Activated CD8-positive, alpha-beta T cell treated with anti-CD3 and anti-CD28 coated beads, Interleukin-2, amount 10 ng/mL, durations not matched to agents 7 days and 5 days (primary cell): ENCODE results near the gene MYO5B. TPM values are rescaled to one million over a fixed set of nuclear protein-coding genes. Genes with fewer than 3 reads are reported as not detected.

Source experiments
- ATAC-seq: fragments of 150-1000 bp; cut with Tn5 transposase; one replicate; pipeline ENCODE4 v1.10.0; 2021; ENCODE audit warnings: moderate library complexity
- CTCF ChIA-PET: fragments of 350-600 bp; sonication (Branson Sonifier 250); formaldehyde crosslinking; loops from one replicate; lab custom pipeline; 2021; ENCODE audit warnings: antibody characterized with exemption; lab: Charles Lee
- POLR2A ChIA-PET: fragments of 350-600 bp; sonication (Branson Sonifier 250); formaldehyde crosslinking; loops from one replicate; lab custom pipeline; 2021; ENCODE audit warnings: antibody characterized with exemption; lab: Charles Lee
- DNase-seq: peaks from one replicate; pipeline ENCODE4 v3.0.0-alpha.2; 2020
- H3K27ac Mint-ChIP-seq: one replicate; pipeline ENCODE4 v1.8.0; 2021; ENCODE audit warnings: mild to moderate bottlenecking, mixed read lengths
- H3K27me3 Mint-ChIP-seq: one replicate; pipeline ENCODE4 v1.8.0; 2021; ENCODE audit warnings: low read depth, mixed read lengths
- H3K36me3 Mint-ChIP-seq: one replicate; pipeline ENCODE4 v1.8.0; 2021; ENCODE audit warnings: low read depth, mixed read lengths
- H3K4me1 Mint-ChIP-seq: one replicate; pipeline ENCODE4 v1.8.0; 2021; ENCODE audit warnings: low read depth, mixed read lengths
- H3K4me3 Mint-ChIP-seq: one replicate; pipeline ENCODE4 v1.8.0; 2021; ENCODE audit warnings: mild to moderate bottlenecking, mixed read lengths
- H3K9me3 Mint-ChIP-seq: one replicate; pipeline ENCODE4 v1.8.0; 2022; ENCODE audit warnings: mixed read lengths; ENCODE audit not compliant: insufficient read depth
- total RNA-seq, 2 experiments: library from RNA; stranded (reverse); gene quantifications; one replicate each; pipeline ENCODE4 v1.2.3, GENCODE V29; 2021

Gene MYO5B
- total RNA-seq, 2 experiments from 2014 or later = not detected

DNA sequence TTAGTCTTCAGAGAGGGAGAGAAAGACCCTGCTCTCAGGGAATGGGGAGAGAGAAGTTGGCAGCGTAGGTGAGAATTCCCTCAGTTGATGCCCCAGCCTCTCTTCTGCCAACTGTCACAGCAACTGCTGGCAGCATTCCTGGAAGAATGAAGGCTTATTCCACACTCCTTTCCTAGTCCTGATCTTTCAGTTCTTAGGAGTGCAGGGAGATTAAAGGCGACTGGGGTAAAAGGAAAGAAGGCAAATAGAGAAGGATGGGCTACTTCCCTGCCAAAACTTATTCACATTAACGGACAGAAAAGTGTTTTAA lies 315.7 kb downstream of the MYO5B start:
- CTCF ChIA-PET = no interaction called here
- ATAC-seq (no peak), DNase-seq (no peak)
- peaks cover 24% of the 10 kb centered on the region for H3K27me3 Mint-ChIP-seq
- H3K4me3 Mint-ChIP-seq = no peak overlapping the region
- POLR2A ChIA-PET = no interaction called here
- no peak overlapping the region for H3K27ac Mint-ChIP-seq
- no peaks in the 10 kb centered on the region for H3K4me1 Mint-ChIP-seq
- no peaks in the 10 kb centered on the region for H3K9me3 Mint-ChIP-seq
- no peaks in the 10 kb centered on the region for H3K36me3 Mint-ChIP-seq

DNA sequence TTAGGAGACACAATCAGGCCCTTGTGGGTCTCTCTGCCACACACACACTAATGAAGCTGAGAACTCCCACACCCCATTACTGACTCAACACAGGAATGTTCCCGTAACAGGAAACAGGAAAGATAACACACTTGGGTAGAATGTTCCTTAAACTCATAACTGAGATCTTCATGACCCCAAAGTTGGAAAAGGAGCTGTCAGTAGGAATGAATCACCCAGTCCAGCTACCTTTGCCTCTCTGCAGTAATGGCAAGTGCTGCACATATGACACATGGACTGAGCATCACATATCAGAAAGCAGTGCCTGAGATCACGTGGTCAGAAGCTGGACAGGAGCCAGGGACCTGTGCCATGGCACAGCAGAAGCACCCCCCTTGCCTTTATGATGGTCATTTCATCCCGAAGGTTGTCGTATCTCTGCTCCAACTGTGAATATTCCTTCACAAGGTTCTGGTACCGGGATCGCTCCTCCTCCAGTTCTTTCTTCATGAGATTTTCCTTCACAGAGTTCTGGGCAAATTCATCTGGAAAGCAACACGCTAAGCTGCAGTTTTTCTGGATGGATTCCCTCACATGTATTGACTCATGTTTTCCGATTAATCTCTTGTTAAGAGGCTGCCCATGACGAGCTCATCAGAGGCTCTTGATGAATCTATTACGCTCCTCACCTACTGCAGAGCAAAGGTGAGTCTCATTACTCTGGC lies 316.2 kb downstream of the MYO5B start:
- H3K4me1 Mint-ChIP-seq = no peaks in the 10 kb centered on the region
- H3K27ac Mint-ChIP-seq = no peak overlapping the region
- ChIA-PET POLR2A (no interaction called here), CTCF (no interaction called here)
- no peak for ATAC-seq
- no peaks in the 10 kb centered on the region for H3K9me3 Mint-ChIP-seq
- H3K4me3 Mint-ChIP-seq = no peak overlapping the region
- peaks cover 23% of the 10 kb centered on the region for H3K27me3 Mint-ChIP-seq
- DNase-seq = no peak
- H3K36me3 Mint-ChIP-seq = no peaks in the 10 kb centered on the region

DNA sequence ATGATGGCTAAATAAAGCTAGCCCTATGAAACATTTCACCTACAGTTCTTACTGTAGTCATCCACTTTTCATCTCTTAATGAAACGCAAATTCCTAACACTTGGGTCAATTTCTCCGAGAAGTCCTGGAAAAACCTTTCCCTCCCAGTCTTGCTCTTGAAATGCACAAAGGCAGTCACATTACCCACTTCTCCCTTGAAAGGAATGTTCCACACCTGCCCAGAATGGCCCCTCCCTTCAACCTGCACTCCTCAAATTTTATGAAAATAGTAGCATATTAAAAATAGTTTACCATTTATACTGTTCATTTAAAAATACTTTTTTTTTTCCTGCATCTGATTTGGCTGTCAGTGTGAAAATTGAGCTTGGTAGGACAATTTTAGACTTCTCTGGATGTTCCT lies 316.9 kb downstream of the MYO5B start:
- no peaks in the 10 kb centered on the region for H3K36me3 Mint-ChIP-seq
- DNase-seq = no peak
- peaks cover 23% of the 10 kb centered on the region for H3K27me3 Mint-ChIP-seq
- ATAC-seq = no peak
- no peaks in the 10 kb centered on the region for H3K9me3 Mint-ChIP-seq
- ChIA-PET POLR2A (no interaction called here), CTCF (no interaction called here)
- H3K4me1 Mint-ChIP-seq = no peaks in the 10 kb centered on the region
- no peak overlapping the region for H3K4me3 Mint-ChIP-seq
- no peak overlapping the region for H3K27ac Mint-ChIP-seq

DNA sequence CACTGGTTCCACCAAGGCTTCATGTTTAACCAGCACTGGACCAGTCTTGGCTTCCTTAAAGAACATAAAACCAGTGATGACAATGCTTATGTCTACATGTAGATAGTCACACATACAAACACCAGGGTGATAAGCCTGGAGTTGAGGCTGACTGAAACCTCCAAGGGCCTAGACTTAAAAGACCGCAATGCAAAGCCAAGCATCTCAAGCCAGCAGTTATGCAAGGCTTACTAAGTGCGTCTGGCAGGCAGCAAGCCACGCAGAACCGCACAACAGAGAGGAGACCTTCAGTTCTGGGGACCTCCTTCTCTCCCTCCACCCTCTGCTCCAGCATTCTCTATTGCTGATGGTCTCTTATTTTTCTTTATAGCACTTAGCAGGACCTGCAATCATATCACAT lies 318.4 kb downstream of the MYO5B start:
- CTCF ChIA-PET = no interaction called here
- peaks cover 16% of the 10 kb centered on the region for H3K27me3 Mint-ChIP-seq
- H3K36me3 Mint-ChIP-seq = no peaks in the 10 kb centered on the region
- no peak overlapping the region for H3K27ac Mint-ChIP-seq
- no peaks in the 10 kb centered on the region for H3K9me3 Mint-ChIP-seq
- POLR2A ChIA-PET = no interaction called here
- peaks cover 5% of the 10 kb centered on the region for H3K4me1 Mint-ChIP-seq
- ATAC-seq (no peak), DNase-seq (no peak)
- no peak overlapping the region for H3K4me3 Mint-ChIP-seq

DNA sequence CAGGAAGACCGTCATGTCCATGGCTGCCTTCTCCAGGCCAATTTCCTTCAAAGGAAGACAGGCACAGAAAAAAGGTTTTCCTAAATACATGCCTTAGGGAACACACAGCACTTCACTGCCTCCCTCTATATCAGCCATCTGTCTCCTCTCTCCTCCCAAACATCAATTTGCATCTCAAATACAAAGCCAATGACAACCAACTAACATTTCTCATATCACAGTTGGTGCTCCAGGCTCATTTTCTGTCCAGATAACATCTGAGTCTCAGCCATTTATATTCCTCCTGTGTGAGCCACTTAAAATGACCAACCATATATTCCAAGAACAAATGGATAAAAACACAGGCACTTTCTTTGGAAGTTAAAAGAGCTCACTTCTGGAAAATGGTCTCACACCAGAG lies 319.2 kb downstream of the MYO5B start:
- Mint-ChIP-seq H3K36me3 (no peaks in the 10 kb centered on the region), H3K27ac (no peak overlapping the region), H3K27me3 (peaks cover 17% of the 10 kb centered on the region), H3K4me3 (no peak overlapping the region), H3K9me3 (no peaks in the 10 kb centered on the region), H3K4me1 (peaks cover 5% of the 10 kb centered on the region)
- no peak for DNase-seq
- ChIA-PET POLR2A (no interaction called here), CTCF (interaction anchor here (0.8 kb wide), 1 partner anchor 17 kb away, joined by 3 read pairs; no protein-coding TSS in a partner anchor)
- ATAC-seq = no peak

DNA sequence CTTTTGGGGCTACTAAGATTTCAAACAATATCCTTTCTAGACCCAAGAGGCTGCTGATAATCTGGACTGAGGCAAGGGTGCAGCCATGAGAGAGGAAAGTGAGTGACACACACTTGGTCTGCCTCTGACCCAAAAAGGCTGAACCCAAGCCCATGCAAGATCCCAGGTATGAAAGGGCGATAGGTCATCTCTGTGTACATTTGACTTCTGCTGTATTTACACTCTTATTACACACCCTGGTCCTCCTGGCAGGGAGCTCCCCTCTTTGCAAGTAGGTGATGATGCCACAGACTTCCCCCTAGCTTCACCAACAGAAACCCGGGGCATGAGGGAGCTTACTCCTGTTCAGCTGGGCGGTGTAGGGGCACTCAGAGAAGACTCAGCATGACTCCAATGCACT lies 319.8 kb downstream of the MYO5B start:
- POLR2A ChIA-PET = no interaction called here
- ATAC-seq = no peak
- H3K9me3 Mint-ChIP-seq = no peaks in the 10 kb centered on the region
- no peak for DNase-seq
- H3K27me3 Mint-ChIP-seq = peaks cover 17% of the 10 kb centered on the region
- H3K36me3 Mint-ChIP-seq = no peaks in the 10 kb centered on the region
- H3K4me3 Mint-ChIP-seq = no peak overlapping the region
- H3K4me1 Mint-ChIP-seq = peaks cover 5% of the 10 kb centered on the region
- CTCF ChIA-PET = interaction anchor here (0.8 kb wide), 1 partner anchor 17 kb away, joined by 3 read pairs; no protein-coding TSS in a partner anchor
- no peak overlapping the region for H3K27ac Mint-ChIP-seq

DNA sequence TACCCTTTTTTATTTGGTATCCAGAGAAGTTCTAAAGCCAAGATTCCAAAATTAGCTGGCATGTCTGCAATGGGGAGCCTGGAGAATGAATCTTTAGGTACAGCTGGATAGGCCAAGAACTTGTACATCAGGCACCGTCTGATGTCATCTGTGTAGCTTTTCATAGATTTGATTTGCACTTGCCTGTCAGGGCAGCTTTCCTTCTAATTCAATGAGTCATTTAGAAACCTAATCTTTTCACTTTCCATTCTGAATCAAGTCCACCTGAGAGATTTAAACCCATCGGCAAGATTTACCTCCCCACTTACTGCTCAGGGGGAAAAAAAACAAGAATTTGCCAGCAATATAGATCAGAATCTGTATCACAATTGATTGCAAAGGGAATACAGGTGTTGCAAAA lies 320.7 kb downstream of the MYO5B start:
- ATAC-seq (no peak), DNase-seq (no peak)
- Mint-ChIP-seq H3K4me3 (no peak overlapping the region), H3K27ac (no peak overlapping the region), H3K4me1 (peaks cover 5% of the 10 kb centered on the region), H3K36me3 (no peaks in the 10 kb centered on the region), H3K27me3 (peaks cover 12% of the 10 kb centered on the region), H3K9me3 (no peaks in the 10 kb centered on the region)
- CTCF ChIA-PET = no interaction called here
- POLR2A ChIA-PET = no interaction called here

DNA sequence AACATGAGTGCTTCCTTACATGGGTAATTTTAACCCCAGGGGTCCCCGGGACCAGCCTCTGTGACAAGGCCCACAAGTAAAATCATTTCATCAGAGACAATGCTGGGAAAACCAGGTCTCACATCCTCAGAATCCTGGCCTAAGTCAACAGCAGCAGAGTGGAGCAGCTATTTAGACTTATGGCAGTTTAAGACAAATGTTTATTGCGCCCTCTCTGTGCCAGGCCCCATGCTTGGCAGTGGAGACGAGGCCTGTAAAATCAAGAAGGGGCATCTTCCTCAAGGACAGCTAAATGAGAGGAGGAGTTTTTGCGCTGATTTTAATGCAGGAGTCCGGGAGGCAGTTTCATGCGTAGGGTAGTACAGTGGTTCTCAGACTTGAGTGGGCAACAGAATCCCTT lies 325.6 kb downstream of the MYO5B start:
- ATAC-seq = no peak
- POLR2A ChIA-PET = no interaction called here
- H3K9me3 Mint-ChIP-seq = no peaks in the 10 kb centered on the region
- no peaks in the 10 kb centered on the region for H3K36me3 Mint-ChIP-seq
- CTCF ChIA-PET = no interaction called here
- H3K27me3 Mint-ChIP-seq = peaks cover 6% of the 10 kb centered on the region
- H3K4me1 Mint-ChIP-seq = peaks cover 5% of the 10 kb centered on the region
- H3K27ac Mint-ChIP-seq = no peak overlapping the region
- no peak for DNase-seq
- H3K4me3 Mint-ChIP-seq = no peak overlapping the region

DNA sequence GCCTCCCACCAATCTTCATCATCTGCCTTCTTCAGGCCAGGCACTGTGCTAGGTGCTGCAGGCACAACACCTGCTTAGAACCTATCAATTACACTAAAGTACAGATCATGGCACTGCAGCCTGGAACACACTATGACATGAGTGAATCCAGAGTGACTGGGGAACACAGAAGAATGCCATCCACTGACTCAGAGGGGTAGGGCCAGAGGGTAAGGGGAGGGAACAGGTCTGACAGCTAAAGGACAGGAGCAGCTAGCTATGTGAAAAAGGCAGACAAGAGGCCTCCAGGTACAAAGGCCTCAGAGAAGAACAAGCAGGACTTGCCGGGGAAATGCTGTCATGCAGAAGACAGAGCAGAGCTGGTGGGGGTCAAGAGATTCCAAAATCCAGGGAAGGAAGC lies 328.3 kb downstream of the MYO5B start:
- no peak for DNase-seq
- ChIA-PET CTCF (no interaction called here), POLR2A (no interaction called here)
- no peak overlapping the region for H3K27ac Mint-ChIP-seq
- no peaks in the 10 kb centered on the region for H3K36me3 Mint-ChIP-seq
- H3K4me3 Mint-ChIP-seq = no peak overlapping the region
- peaks cover 6% of the 10 kb centered on the region for H3K27me3 Mint-ChIP-seq
- H3K9me3 Mint-ChIP-seq = no peaks in the 10 kb centered on the region
- ATAC-seq = no peak
- no peaks in the 10 kb centered on the region for H3K4me1 Mint-ChIP-seq

DNA sequence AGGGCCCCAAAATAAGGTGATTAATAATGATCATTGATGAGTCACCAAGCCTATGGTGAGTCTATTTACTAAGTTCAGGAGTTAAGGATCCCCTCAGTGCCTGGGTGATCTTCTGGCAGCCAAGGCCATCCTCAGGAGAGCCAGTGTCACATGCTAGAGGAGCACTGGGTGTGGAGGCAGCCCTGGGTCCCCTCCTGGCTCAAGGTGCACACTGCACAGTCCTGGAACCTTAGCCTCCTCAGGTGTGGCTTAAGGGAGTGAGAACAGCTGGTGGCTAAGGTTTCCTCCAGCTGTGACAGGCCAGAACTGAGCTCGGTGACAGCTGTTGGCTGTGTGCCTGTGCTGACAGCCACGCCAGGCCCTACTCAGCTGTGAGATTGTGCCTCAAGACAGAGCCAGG lies 329.5 kb downstream of the MYO5B start:
- no peak overlapping the region for H3K27ac Mint-ChIP-seq
- no peaks in the 10 kb centered on the region for H3K4me1 Mint-ChIP-seq
- DNase-seq (no peak), ATAC-seq (no peak)
- peaks cover 2% of the 10 kb centered on the region for H3K27me3 Mint-ChIP-seq
- H3K4me3 Mint-ChIP-seq = no peak overlapping the region
- H3K9me3 Mint-ChIP-seq = no peaks in the 10 kb centered on the region
- CTCF ChIA-PET = no interaction called here
- H3K36me3 Mint-ChIP-seq = no peaks in the 10 kb centered on the region
- POLR2A ChIA-PET = no interaction called here

DNA sequence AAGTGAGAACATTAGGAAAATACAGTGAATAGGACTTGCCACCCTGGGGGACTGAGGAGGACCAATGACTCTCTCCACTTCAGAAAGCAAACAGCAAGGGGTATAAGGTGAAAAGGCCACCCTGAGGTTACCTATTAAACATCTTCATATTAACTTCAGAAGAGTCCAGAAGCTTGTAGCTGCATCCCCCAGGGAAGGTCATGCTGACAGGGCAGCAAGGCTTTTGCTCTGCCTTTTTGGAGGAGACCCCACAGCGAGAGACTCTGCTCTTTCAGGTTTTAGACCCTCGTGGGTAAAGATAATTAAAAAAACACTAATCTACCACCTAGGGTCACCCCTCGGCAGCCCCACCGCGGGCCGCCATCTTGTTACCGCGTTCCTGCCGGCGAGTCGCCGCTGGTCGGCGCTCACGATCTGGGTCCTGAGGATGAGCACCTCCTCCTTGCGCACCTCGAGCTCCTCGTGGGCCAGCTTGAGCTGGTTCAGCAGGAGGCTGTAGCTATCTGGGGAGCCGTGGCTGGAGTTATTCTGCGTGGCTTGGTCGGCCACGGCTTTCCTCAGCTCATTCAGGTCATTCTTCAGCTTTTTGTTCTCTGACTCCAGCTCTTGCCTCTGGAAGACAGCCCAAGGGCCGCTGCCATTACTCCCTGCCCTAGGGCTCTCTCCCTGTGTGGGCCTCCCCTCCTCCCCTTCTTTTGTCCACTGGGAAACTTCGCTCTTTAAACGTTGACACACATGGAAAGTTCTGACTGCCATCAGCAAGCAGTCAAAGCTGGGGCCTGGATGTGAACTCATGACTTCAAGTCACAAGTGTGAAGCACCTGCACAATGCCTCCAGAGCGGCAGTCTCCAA lies 331.0 kb downstream of the MYO5B start:
- Mint-ChIP-seq H3K27me3 (peaks cover 2% of the 10 kb centered on the region), H3K9me3 (no peaks in the 10 kb centered on the region), H3K4me3 (no peak overlapping the region), H3K4me1 (no peaks in the 10 kb centered on the region), H3K27ac (no peak overlapping the region), H3K36me3 (no peaks in the 10 kb centered on the region)
- ATAC-seq (no peak), DNase-seq (no peak)
- ChIA-PET CTCF (no interaction called here), POLR2A (no interaction called here)

DNA sequence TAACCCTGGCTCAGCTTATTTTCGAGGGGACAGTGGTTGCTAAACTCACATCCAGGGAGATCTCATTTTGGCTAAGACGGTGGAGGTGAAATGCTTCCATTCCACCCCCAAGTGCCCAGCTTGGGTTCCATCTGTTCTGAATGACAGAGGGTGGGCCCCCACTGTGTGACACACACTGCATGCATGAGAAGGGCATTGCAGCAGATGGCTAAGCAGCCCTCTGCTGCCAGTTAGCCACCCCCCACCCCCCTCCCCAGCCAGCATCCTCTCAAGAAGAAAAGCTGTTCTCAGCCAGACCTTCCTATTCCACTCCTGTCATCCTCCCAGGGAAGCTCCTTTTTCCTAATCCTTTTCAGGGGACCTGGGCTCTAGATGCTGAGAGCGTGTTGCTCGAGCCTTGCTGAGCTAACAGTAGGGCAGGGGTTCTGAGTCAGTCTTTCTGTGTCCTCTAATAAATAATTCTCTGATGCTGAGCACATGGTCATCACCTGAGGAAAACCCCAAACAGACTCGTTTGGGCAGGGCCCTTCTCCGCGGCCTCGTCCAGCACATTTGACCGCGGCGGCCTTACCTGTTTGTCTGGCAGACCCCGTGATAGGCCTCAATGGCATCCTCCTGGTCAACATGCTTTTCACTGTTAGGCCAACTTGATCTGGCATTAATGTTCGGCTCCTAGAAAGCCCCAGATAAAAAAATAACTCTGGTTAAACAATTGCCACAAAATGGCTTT lies 332.1 kb downstream of the MYO5B start:
- CTCF ChIA-PET = interaction anchor here (0.6 to 7.8 kb wide), 8 partner anchors 10 to 354 kb away, joined by 3 to 61 read pairs (median 4); partner anchors contain the start of gene LIPG
- H3K4me3 Mint-ChIP-seq = no peak overlapping the region
- no peaks in the 10 kb centered on the region for H3K36me3 Mint-ChIP-seq
- no peak overlapping the region for H3K27ac Mint-ChIP-seq
- H3K4me1 Mint-ChIP-seq = no peaks in the 10 kb centered on the region
- POLR2A ChIA-PET = interaction anchor here (0.6 kb wide), 1 partner anchor 50 kb away, joined by 3 read pairs; no protein-coding TSS in a partner anchor
- ATAC-seq (no peak), DNase-seq (no peak)
- no peaks in the 10 kb centered on the region for H3K9me3 Mint-ChIP-seq
- H3K27me3 Mint-ChIP-seq = peaks cover 2% of the 10 kb centered on the region
